ENCODE data around the gene AGBL5.

The AGBL5 gene

DNA sequence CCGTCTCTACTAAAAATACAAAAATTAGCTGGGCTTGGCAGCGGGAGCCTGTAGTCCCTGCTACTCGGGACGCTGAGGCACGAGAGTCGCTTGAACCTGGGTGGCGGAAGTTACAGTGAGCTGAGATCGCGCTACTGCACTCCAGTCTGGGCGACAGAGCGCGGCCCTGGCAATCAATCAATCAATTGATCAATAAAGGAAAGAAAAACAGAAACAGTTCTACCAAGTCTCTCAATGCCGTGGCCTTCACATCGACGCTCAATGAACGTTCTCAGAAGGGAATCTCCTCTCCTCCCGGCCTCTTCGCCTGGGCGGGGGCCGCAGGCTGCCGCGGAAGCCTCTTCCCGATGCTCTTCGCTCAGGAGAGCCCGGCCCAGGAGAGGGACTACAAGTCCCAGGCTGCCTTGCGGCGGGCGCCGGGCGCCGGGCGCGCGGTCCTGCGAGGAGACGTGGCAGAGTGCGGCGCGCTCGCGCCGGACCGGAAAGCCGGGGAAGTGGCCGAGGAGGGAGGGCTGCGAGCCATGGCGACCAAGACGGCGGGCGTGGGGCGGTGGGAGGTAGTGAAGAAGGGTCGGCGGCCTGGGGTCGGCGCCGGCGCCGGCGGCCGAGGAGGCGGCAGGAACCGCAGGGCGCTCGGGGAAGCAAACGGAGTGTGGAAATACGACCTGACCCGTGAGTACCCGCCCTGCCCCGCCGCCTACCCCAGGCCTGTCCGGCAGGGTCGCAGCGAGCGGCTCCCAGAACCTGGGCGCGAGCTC lies 18.8 kb upstream of the AGBL5 start, which contains the start of gene TMEM214:
Gene TMEM214 (plus strand): TSS at position 471 of the 758 bp plus-strand sequence. CDS start 51 bp downstream, at position 522.
- TF ChIP-seq ZFX (IDR thresholded peaks at IDR 0.05; ENCODE audit: borderline replicate concordance): no peak
- TF ChIP-seq, protein P1, sequence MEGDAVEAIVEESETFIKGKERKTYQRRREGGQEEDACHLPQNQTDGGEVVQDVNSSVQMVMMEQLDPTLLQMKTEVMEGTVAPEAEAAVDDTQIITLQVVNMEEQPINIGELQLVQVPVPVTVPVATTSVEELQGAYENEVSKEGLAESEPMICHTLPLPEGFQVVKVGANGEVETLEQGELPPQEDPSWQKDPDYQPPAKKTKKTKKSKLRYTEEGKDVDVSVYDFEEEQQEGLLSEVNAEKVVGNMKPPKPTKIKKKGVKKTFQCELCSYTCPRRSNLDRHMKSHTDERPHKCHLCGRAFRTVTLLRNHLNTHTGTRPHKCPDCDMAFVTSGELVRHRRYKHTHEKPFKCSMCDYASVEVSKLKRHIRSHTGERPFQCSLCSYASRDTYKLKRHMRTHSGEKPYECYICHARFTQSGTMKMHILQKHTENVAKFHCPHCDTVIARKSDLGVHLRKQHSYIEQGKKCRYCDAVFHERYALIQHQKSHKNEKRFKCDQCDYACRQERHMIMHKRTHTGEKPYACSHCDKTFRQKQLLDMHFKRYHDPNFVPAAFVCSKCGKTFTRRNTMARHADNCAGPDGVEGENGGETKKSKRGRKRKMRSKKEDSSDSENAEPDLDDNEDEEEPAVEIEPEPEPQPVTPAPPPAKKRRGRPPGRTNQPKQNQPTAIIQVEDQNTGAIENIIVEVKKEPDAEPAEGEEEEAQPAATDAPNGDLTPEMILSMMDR (IDR thresholded peaks at IDR 0.05): no peak
- peak within 1 kb of the TSS; percentile 59 for H3K27ac ChIP-seq

DNA sequence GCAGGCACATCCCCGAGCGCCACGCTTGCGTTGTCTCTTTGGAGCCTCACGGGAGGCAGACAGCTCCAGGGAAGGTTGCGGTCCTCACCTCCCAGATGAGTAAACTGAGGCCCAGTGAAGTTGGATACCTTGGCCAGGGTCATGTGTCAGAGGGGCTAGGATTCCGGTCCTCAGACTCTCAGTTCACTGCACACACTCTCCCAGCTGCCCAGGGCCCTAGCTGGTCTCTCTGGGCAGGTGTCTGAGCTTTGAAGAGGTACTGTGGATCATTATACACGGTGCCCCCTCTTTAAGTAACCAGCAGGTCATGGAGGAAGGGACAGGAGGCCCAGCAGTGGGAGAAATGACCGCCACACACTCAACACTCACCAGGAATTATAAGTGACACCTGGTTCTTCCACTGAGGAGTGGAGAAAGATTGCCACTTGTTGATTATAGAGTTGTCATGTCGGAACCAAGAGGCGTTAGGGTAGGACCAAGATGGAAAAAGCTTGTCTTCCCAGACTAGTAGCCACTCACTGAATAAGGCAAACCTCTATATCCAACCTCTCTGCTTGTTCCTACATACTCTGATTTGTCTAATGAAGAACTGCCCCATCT lies 18.1 kb upstream of the AGBL5 start:
- H3K27ac ChIP-seq: peak overlapping the region; percentile 59
- TF ChIP-seq, protein P1 (IDR thresholded peaks at IDR 0.05): no peak
- no peak for TF ChIP-seq ZFX (IDR thresholded peaks at IDR 0.05; ENCODE audit: borderline replicate concordance)

DNA sequence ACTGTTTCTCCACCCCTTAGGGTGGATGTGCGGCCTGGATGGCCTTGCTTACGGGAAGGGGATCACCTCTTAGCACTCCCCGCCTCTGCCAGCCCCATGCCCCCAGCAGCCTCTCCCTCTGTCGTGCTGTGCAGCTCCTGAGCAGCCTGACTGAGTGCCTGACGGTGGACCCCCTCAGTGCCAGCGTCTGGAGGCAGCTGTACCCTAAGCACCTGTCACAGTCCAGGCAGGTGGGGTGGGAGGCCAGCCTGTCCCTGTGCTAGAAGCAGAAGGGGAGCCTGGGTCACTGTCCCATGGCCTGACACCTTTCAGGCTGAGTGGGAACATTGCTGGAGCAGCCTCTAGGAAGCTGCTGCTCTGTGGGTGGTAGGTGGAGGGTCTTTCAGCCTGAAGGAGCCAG lies 13.5 kb upstream of the AGBL5 start:
- TF ChIP-seq, protein P1 (IDR thresholded peaks at IDR 0.05): no peak
- TF ChIP-seq ZFX (IDR thresholded peaks at IDR 0.05; ENCODE audit: borderline replicate concordance): no peak
- no peak overlapping the region for H3K27ac ChIP-seq

DNA sequence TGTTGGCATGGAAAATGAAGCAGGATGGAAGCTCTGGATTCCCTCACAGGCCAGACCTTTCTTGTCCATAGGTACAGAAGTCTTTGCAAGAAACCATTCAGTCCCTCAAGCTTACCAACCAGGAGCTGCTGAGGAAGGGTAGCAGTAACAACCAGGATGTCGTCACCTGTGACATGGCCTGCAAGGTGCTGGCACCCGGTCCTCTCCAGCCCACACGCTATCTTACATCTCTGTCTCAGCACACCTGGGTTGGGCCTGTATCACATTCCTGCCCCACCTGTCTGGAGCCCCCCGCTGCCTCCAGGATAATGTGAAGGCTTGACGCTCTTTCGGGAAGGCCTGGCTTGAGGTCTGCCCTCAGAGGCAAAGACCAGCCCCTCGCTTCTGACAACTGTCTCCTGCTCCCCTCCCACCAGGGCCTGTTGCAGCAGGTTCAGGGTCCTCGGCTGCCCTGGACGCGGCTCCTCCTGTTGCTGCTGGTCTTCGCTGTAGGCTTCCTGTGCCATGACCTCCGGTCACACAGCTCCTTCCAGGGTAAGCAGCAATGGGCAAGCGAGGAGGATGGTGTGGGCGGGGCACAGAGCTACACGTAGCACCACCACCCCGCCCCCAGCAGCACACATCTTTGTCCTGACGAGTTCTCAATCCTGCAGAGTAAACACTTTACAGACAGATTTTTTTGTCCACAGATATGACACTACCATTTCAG lies 12.7 kb upstream of the AGBL5 start:
- TF ChIP-seq, protein P1 (IDR thresholded peaks at IDR 0.05): no peak
- no peak for TF ChIP-seq ZFX (IDR thresholded peaks at IDR 0.05; ENCODE audit: borderline replicate concordance)

DNA sequence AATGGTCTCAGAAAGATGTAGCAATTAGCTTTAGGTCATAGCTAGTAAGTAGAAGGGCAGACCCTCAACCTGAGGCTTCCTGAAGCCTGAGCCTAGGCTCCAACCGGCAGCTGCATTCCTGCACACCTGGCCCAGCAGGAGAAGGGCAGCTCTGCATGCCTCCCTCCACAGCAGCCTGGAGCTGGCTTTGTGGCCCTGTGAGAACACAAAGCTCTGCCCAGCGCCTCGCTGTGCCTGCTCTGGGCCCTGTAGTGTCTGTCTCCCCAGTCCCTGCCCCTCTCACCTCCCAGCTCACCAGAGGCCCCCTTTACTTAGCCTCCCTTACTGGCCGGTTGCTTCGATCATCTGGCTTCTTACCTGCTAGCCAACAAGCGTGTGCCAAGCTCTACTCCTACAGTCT lies 12.0 kb upstream of the AGBL5 start:
- no peak for TF ChIP-seq ZFX (IDR thresholded peaks at IDR 0.05; ENCODE audit: borderline replicate concordance)
- TF ChIP-seq, protein P1 (IDR thresholded peaks at IDR 0.05): no peak
- no peak overlapping the region for H3K27ac ChIP-seq

More for the DNA sequence above, 12.7 kb upstream of the AGBL5 start:
- no peak overlapping the region for H3K27ac ChIP-seq

DNA sequence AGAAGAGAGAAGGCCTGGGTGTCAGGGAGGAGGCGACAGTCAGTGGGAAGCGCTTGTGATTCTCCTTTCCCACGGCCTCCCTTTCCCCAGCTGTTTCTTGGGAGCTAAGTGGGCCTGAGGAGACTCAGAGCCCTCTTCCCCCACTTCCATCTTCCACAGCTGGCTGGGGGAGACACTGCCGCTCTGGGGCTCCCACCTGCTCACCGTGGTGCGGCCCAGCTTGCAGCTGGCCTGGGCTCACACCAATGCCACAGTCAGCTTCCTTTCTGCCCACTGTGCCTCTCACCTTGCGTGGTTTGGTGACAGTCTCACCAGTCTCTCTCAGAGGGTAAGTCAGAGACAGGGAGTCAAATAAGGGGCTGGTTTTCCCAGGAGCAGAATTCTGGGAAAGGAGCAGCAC lies 11.6 kb upstream of the AGBL5 start:
- no peak for TF ChIP-seq ZFX (IDR thresholded peaks at IDR 0.05; ENCODE audit: borderline replicate concordance)
- TF ChIP-seq, protein P1 (IDR thresholded peaks at IDR 0.05): no peak

More for the DNA sequence above, 11.6 kb upstream of the AGBL5 start:
- no peak overlapping the region for H3K27ac ChIP-seq

All from 22Rv1 (cell line).